Endometrium (tissue), 2 donors: ENCODE data around the gene L3MBTL3.

ENCODE experiments used
- FAIRE-seq: peaks from 2 replicates; lab custom pipeline; 2012; peaks lifted over from hg19 to GRCh38; lab: Jason Lieb, UNC
- donor health status: control.
- donor health status: control.

L3MBTL3 gene

GRCh38 chr6:130027948-130028347 is 9.6 kb downstream of the L3MBTL3 start:
- FAIRE-seq = no peak

- FAIRE-seq = no peak
Measured at GRCh38 chr6:130029163-130029562, 10.8 kb downstream of the L3MBTL3 start.

GRCh38 chr6:130032758-130033340 is 14.5 kb downstream of the L3MBTL3 start:
- no peak for FAIRE-seq

- FAIRE-seq = no peak
Measured at GRCh38 chr6:130033949-130034348, 15.6 kb downstream of the L3MBTL3 start.

- FAIRE-seq = peak; percentile 92
Measured at GRCh38 chr6:130034378-130035146, 16.2 kb downstream of the L3MBTL3 start.

GRCh38 chr6:130035211-130035610 is 16.8 kb downstream of the L3MBTL3 start:
- no peak for FAIRE-seq

- FAIRE-seq = peak; percentile 35
Measured at GRCh38 chr6:130037207-130037811, 18.9 kb downstream of the L3MBTL3 start.

GRCh38 chr6:130041594-130041993 is 23.2 kb downstream of the L3MBTL3 start:
- no peak for FAIRE-seq

- FAIRE-seq = no peak
Measured at GRCh38 chr6:130043344-130043743, 25.0 kb downstream of the L3MBTL3 start.

GRCh38 chr6:130045622-130046021 is 27.2 kb downstream of the L3MBTL3 start:
- FAIRE-seq = no peak

- no peak for FAIRE-seq
Measured at GRCh38 chr6:130046671-130047070, 28.3 kb downstream of the L3MBTL3 start.

GRCh38 chr6:130047088-130047995 is 29.0 kb downstream of the L3MBTL3 start:
- peak; percentile 45 for FAIRE-seq

- FAIRE-seq = no peak
Measured at GRCh38 chr6:130050230-130050629, 31.8 kb downstream of the L3MBTL3 start.

GRCh38 chr6:130054725-130055124 is 36.3 kb downstream of the L3MBTL3 start:
- FAIRE-seq = no peak

GRCh38 chr6:130055271-130055670 is 36.9 kb downstream of the L3MBTL3 start:
- no peak for FAIRE-seq

- FAIRE-seq = no peak
Measured at GRCh38 chr6:130057495-130057894, 39.1 kb downstream of the L3MBTL3 start.

GRCh38 chr6:130063806-130064205 is 45.4 kb downstream of the L3MBTL3 start:
- no peak for FAIRE-seq

GRCh38 chr6:130065609-130066156 is 47.3 kb downstream of the L3MBTL3 start:
- no peak for FAIRE-seq

- FAIRE-seq = no peak
Measured at GRCh38 chr6:130069485-130069884, 51.1 kb downstream of the L3MBTL3 start.

- no peak for FAIRE-seq
Measured at GRCh38 chr6:130070326-130070725, 51.9 kb downstream of the L3MBTL3 start.

- no peak for FAIRE-seq
Measured at GRCh38 chr6:130070792-130071191, 52.4 kb downstream of the L3MBTL3 start.

- FAIRE-seq = no peak
Measured at GRCh38 chr6:130075879-130076460, 57.6 kb downstream of the L3MBTL3 start.
